K562 (cell line): ENCODE data around the gene TRIP10. TPM values are rescaled to one million over a fixed set of nuclear protein-coding genes. Genes with fewer than 3 reads are reported as not detected.

Experiments used
- C11orf30 ChIP-seq: fragments of 450-650 bp; IDR thresholded peaks from 2 replicates; pipeline ENCODE4 v1.6.1; 2016; ENCODE audit warnings: low read depth, mild to moderate bottlenecking
- CBFA2T2 ChIP-seq: fragments of 450-650 bp; conservative IDR thresholded peaks from 2 replicates; pipeline ENCODE4 v1.6.1; 2017; ENCODE audit warnings: mild to moderate bottlenecking
- CREBBP ChIP-seq: IDR thresholded peaks from one replicate; pipeline ENCODE4 v1.6.1; 2012; ENCODE audit warnings: low read depth, mild to moderate bottlenecking, control low read depth, inconsistent platforms, low read length
- E2F6 ChIP-seq, 2 experiments: IDR thresholded peaks; 2 replicates each; pipeline ENCODE4 v1.6.1; 2011; ENCODE audit warnings: borderline replicate concordance in 1 of 2, control low read depth in 1 of 2, low read depth in 1 of 2, low read length in 1 of 2, mild to moderate bottlenecking in 1 of 2, mixed read lengths in 1 of 2, moderate library complexity in 1 of 2; ENCODE audit not compliant: insufficient read depth in 1 of 2, insufficient read length in 1 of 2, poor library complexity in 1 of 2, severe bottlenecking in 1 of 2; ENCODE audit errors: extremely low read depth in 1 of 2
- FOXJ2 ChIP-seq: fragments of 200-800 bp; sonication (Bioruptor generic); IDR thresholded peaks from 2 replicates; pipeline ENCODE4 v1.6.1; 2016; ENCODE audit warnings: missing genetic modification characterization, missing compliant biosample characterization
- MAFK ChIP-seq: IDR thresholded peaks from 2 replicates; pipeline ENCODE4 v1.6.1; 2011; ENCODE audit warnings: low read length, improper control_type of control experiment
- MAZ ChIP-seq, 2 experiments: fragments of 450-650 bp in 1 of 2; sonication (generic) in 1 of 2; formaldehyde crosslinking; IDR thresholded peaks in 1 of 2; conservative IDR thresholded peaks in 1 of 2; 2 replicates each; pipeline versions ENCODE4 v1.4.0 to v1.5.0; 2020; ENCODE audit warnings: mild to moderate bottlenecking in 1 of 2, missing genetic modification reagents in 1 of 2
- MED1 ChIP-seq: sonication (generic); formaldehyde crosslinking; IDR thresholded peaks from 2 replicates; pipeline ENCODE4 v1.8.1; 2023; ENCODE audit warnings: missing genetic modification reagents, borderline replicate concordance
- NR3C1 ChIP-seq: sonication (generic); formaldehyde crosslinking; IDR thresholded peaks from 2 replicates; pipeline ENCODE4 v1.8.1; 2022; ENCODE audit warnings: missing genetic modification reagents
- POLR2H ChIP-seq: IDR thresholded peaks from 2 replicates; pipeline ENCODE4 v1.6.1; 2016; ENCODE audit warnings: missing genetic modification characterization, low read depth, mild to moderate bottlenecking, control low read depth, missing compliant biosample characterization, moderate library complexity
- ZBTB5 ChIP-seq: fragments of 450-650 bp; IDR thresholded peaks from 2 replicates; pipeline ENCODE4 v1.6.1; 2017; ENCODE audit warnings: antibody characterized with exemption
- ZBTB8A ChIP-seq: fragments of 450-650 bp; IDR thresholded peaks from 2 replicates; pipeline ENCODE4 v1.6.1; 2018; ENCODE audit warnings: mild to moderate bottlenecking, moderate library complexity; ENCODE audit not compliant: partially characterized antibody
- ZFP91 ChIP-seq: sonication (generic); formaldehyde crosslinking; IDR thresholded peaks from 2 replicates; pipeline ENCODE4 v1.8.0; 2022; ENCODE audit warnings: mild to moderate bottlenecking, missing genetic modification reagents
- ZNF583 ChIP-seq: fragments of 250-450 bp; sonication (Bioruptor Pico); IDR thresholded peaks from 2 replicates; pipeline ENCODE4 v1.4.0; 2020
- ZNF785 ChIP-seq: fragments of 250-450 bp; sonication (Bioruptor Pico); IDR thresholded peaks from 2 replicates; pipeline ENCODE4 v1.4.0; 2020; ENCODE audit warnings: mild to moderate bottlenecking
- polyA plus RNA-seq, 8 experiments: library from polyadenylated mRNA; depleted of rRNA in 4 of 8; stranded (reverse) in 5 of 8; unstranded in 3 of 8; fragments of >200 nt; fragmentation: Nextera tagmentation in 2 of 8; fragmentation: Illumina TruSeq in 1 of 8; extraction: Ambion mirVana in 2 of 8; extraction: Trizol in 1 of 8; gene quantifications; 2 replicates each; pipeline versions ENCODE4 v1.2.1 to v1.2.3, GENCODE V29; 2011 to 2014; ENCODE audit warnings: inconsistent platforms in 1 of 8, missing spikeins in 1 of 8
- total RNA-seq, 7 experiments: library from RNA; depleted of rRNA in 6 of 7; stranded (reverse); fragments of >200 nt in 6 of 7; fragmentation: Illumina TruSeq in 2 of 7; extraction: Trizol in 2 of 7; gene quantifications; 2 replicates each; pipeline versions ENCODE4 v1.2.1 to v1.2.3, GENCODE V29; 2011 to 2021; ENCODE audit warnings: low replicate concordance in 1 of 7
- TF ChIP-seq, protein P1 (sequence below): fragments of 450-650 bp; conservative IDR thresholded peaks from 2 replicates; pipeline ENCODE4 v1.6.1; 2016; ENCODE audit warnings: missing genetic modification characterization, low read depth, mild to moderate bottlenecking, control low read depth, missing compliant biosample characterization
- TF ChIP-seq, protein P2 (sequence below): fragments of 450-650 bp; formaldehyde crosslinking; conservative IDR thresholded peaks from 2 replicates; pipeline ENCODE4 v1.4.0; 2022; ENCODE audit warnings: mild to moderate bottlenecking, missing genetic modification characterization

The TRIP10 gene
- total and polyA plus RNA-seq, 9 of the 15 experiments (the other 6 are each of a cell fraction or from before 2014, with no cell fraction given), result 1.2 to 66.8 (median 36.1) TPM

DNA sequence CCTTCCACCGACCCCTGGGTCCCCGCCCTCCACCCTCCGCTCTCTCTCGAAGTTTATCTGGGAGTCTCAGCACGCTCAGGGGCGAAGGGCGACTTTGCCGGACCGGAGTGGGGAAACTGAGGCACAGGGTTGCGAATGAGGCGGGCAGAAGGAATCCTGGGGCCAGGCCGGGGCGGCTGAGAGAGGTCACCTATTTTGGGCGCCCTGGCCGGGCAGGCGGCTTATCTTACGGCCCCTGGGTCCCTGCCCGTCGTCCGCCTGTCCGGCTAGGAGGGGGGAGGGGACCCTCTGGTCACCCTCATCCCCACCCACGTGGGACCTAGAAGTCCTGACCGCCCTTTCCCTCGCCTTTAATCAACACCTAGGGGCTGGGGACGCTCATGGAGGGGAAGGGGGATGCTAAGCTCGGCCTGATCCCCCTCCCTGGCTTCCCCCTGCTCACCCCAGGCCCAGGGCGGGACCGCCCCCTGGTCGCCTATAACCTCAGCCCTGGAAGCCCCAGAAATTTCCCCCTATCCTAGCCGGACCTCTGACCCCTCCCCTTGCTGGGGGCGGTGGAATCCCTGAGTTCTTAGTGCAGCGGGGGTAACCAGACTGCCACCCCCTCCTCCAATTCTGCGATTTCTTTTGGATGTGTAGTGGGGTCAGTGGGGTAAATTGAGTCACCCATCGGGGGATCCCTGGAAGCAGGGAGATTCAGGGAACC lies 556 bp downstream of the TRIP10 start (continued):
- no peak for TF ChIP-seq POLR2H (tag)
- TF ChIP-seq ZNF583 (CRISPR knock-in tag), result no peak
- no peak for TF ChIP-seq CREBBP
- TF ChIP-seq, protein P1, sequence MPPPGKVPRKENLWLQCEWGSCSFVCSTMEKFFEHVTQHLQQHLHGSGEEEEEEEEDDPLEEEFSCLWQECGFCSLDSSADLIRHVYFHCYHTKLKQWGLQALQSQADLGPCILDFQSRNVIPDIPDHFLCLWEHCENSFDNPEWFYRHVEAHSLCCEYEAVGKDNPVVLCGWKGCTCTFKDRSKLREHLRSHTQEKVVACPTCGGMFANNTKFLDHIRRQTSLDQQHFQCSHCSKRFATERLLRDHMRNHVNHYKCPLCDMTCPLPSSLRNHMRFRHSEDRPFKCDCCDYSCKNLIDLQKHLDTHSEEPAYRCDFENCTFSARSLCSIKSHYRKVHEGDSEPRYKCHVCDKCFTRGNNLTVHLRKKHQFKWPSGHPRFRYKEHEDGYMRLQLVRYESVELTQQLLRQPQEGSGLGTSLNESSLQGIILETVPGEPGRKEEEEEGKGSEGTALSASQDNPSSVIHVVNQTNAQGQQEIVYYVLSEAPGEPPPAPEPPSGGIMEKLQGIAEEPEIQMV, result no peak
- no peak for TF ChIP-seq ZBTB8A
- no peak for TF ChIP-seq MED1 (CRISPR knock-in tag)
- TF ChIP-seq ZFP91 (CRISPR knock-in tag), result no peak
- TF ChIP-seq ZNF785, result no peak
- TF ChIP-seq NR3C1 (CRISPR knock-in tag), result no peak
- TF ChIP-seq, protein P2, sequence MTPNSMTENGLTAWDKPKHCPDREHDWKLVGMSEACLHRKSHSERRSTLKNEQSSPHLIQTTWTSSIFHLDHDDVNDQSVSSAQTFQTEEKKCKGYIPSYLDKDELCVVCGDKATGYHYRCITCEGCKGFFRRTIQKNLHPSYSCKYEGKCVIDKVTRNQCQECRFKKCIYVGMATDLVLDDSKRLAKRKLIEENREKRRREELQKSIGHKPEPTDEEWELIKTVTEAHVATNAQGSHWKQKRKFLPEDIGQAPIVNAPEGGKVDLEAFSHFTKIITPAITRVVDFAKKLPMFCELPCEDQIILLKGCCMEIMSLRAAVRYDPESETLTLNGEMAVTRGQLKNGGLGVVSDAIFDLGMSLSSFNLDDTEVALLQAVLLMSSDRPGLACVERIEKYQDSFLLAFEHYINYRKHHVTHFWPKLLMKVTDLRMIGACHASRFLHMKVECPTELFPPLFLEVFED (CRISPR knock-in tag), result no peak
- no peak for TF ChIP-seq C11orf30
- peak; percentile 56 to 83 for TF ChIP-seq E2F6 (IDR thresholded peaks at IDR 0.05; ENCODE audit: borderline replicate concordance in 1 of 2, extremely low read depth in 1 of 2, insufficient read depth in 1 of 2, insufficient read length in 1 of 2, low read depth in 1 of 2, low read length in 1 of 2, poor library complexity in 1 of 2, severe bottlenecking in 1 of 2)
- peak; percentile 15; the same call in 1 of the 2 replicates for TF ChIP-seq CBFA2T2
- no peak for TF ChIP-seq FOXJ2 (tag)
- TF ChIP-seq MAZ (CRISPR knock-in tag; conservative IDR thresholded peaks at IDR 0.05 in 1 of 2, IDR thresholded peaks at IDR 0.05 in 1 of 2), result peak; percentile 24 to 46; a peak in 2 of 4 replicates
- TF ChIP-seq MAFK, result no peak
- TF ChIP-seq ZBTB5, result no peak
